ENCODE measurements around the gene MAGI1.

MAGI1 gene

DNA sequence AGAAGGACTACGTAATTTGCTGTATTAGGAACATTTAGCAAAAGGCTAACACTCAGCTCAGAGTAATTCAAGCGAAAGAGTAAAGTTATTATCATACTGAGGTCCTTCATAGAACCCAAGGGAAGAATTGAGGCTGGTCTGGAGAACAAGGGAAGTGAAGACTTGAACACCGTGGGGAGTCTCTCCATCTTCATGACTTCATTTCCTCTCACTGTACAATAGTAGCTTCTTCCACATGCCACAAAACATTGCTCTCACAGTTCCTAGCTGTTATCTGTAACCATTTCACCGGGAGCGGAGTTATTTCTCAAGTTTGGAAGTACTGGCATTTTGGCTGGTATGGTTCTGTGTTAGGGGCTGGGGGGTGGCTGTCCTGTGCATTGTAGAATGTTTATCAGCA is 69.7 kb downstream of the MAGI1 start:
- DNase-seq: no peak

DNA sequence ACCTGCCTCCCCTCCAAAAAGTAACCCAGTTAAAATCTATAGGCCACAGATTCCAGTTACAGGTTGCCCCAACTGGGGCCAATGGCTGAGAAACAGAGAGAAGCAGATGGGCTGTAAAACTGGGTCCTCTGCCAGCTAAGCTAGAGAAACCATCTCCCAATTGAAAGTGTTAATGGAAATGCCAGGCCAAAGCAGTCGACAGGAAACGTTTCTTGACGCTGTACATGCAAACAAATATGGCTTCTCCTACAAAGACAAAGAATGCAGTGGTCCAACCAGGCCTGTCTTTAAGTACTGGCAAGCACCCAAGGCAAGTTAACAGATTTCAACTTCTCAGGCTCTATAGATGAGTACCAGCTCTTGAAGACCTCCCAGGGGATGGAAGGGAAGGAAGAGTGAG is 71.3 kb downstream of the MAGI1 start:
- DNase-seq: no peak

DNA sequence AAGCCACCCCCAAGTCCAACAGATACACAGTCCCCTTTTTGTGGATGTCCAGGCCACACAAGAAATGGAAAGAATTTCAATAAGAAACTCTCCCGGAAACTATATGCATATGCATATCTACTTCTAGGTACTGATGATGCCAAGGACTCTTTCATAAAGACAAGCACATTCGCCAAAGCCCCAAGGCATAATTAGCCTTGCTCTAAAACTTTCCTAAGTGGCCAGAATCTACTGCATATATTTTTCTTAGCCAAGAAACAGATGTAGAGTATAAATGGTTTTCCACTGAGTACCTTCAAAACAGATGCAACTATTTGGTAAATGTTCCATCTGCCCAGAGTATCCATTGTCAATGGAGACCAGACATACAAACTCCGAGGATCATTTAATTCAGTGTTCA is 73.9 kb downstream of the MAGI1 start:
- no peak for DNase-seq

DNA sequence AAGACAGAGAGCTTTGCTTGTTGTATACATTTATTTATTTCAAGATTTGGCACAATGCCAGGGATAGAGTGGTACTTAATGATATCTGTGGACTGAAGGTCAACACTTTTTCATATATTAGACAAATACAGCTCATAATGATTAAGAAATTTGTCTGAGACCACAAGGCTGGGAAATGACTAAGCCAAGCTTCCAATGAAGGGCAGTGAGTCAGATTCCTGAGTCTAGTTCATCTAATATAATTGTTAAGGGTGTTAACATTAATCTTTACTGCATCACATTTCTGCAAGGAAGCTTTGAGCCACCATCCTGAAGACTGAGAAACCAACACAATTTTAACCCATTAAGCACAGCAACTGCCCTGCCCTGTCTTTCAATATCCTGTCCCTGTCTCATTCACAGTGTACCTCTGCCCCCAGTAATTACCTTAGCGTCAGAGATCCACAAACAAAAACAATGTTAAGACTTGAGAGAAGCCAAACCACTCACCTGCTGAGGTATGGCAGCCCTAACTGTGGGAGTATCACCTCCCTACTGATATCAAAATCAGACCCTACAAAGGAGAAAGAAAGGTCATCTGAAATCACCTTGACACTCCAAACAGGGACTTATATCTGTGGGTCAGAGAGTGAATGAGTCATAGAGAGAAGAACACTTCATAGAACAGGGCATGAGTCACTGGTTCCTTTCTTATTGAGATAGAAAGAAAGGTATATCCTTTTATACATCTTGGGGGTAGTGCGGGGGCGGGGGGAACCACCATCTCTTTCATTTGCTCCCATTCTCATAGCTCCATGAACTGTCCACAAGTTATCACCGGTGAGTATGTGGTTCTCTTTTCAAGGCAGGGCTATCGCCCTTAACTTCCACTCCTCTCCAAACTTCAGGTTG is 74.7 kb downstream of the MAGI1 start:
- DNase-seq: peak in 1 of 2 experiments; percentile 4

DNA sequence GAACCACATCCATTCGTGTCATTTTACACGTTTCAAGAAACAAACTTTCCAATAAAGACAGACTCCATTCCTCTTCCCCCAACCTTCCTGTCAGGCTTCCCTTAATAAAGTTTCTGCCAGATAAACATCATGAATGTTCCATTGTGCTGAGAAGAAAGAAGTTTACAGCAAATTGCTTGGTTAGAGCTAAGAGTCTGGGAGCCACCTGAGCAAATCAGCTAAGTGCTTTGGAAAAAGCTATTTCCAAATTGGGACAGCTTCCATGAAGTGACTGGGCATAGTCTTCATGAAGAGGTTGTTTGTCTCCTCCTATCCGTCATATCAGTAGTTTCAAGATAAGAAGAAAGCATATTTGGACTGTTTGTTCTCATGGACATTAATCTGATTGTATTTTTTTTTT is 77.0 kb downstream of the MAGI1 start:
- no peak for DNase-seq

DNA sequence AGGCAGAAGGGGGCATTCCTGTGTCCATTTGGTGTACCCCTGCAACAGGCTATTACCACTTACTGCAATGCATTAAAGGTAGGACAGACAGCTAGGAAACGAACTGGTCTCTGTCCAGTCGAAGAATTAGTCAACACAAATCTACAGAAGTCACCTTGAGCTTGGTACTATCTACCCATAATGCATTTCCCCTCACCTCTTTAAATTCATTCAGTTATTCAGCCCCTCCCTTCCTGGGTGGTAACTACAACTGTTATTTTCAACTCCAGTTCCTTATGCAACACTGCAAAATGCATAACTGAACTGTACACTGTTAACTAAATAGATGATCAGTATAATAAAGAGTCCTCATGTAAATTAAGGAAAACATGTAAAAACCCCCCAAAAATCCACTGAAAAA is 77.6 kb downstream of the MAGI1 start:
- no peak for DNase-seq

DNA sequence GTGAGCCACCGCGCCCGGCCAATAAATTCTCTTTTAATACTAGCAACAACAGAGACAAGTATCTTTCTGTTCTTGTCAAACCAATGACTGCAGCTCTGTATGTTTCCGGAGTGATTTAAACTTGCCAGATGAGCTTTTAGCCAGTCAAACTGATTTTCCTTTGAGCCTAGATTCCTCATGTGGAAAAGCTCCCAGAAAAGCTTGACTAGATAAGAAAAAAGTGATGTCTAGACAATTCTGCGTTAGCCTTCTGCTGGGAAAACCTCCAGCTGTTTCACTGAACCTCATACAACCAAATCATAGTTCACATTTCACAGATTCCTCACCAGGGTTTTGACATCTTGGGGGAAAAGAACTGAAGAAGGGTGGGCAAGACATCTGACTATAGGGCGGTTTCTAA is 78.6 kb downstream of the MAGI1 start:
- no peak for DNase-seq

DNA sequence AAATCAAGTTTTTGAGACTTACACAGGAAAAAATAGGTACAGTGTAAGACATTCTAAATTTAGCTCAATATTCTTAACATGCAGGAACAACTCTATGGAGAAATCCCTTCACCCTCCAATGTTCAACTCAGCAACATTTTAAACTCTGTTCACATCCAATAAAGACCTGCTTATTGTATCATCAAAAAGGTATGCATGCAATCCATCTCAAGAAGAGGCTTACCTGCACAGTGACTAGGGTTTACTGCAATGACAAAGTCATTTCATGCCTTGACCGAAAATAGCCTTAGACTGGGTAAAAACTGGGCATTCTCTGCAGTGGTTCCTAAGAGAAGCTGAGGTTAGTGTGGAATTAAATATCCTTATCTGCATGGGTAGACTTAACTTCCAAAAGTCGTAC is 80.5 kb downstream of the MAGI1 start:
- DNase-seq: no peak

DNA sequence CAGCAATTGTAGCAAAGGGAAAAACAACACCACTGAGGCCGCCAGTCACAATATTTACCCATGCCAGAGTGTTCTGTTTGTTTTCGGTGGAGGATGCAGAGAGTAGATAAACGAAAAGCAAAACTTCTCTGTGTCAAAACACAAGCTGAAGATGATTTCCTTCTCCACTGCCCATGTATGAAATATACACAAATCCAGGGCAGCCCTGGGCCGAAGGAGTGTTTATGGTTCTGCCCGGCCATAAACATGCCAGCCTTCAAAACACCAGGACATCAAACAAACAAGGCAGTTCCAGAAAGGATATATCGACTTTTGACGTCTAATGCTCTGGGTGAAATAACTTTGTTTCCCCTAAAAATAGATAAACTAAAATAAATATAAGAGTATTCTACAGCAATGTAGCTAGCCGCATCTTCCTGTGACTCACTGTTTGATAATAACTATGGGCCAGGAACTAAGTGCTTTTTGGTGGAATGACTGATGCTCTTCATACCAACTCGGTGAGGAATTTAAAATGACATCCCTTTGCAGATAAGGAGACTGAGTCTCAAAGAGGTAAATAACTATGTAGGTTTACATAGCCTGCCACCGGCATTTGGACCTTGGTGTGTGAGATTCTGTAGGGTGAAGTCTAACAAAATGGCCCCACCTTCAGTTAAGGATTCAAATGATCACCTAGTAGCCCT is 82.8 kb downstream of the MAGI1 start:
- no peak for DNase-seq

DNA sequence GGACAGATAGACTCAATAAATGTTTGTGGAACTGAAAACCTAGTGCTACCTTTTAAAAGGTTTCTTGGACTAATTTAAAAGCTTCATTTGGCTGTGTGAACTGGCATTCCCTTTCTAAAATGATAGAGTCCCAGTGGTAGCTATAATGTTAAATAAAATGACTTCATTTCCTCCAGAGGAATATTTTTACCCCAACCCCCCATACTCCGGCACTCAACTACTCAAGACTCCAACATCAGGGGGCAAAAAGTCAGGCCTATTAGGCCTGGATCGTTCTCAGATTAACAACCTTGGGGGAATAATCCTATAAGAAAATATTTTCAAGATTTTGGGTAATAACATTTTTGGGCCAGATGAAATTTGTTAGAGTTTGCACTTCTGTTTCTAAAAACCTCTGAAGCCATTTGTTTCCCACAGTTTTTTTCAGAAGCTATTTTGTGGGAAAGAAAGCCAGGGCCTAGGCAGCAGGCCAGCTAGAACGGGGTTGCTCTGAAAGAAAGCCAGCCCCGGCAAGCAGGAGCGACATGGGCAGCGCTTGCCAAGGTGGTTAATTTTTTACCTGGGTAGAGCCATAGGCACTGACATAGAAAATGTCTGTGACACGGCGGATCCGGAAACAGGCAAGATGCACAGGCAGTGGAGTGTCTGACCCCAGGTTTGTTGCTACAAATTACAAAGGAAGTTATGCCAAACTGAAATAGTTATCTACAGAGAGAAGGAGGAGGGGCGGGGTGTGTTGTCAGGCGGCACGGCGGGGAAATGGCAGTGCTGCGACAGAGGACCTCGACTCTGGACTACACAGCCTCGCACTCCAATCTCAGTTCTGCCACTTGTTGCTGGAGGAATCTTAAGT is 84.6 kb downstream of the MAGI1 start:
- no peak for DNase-seq

DNA sequence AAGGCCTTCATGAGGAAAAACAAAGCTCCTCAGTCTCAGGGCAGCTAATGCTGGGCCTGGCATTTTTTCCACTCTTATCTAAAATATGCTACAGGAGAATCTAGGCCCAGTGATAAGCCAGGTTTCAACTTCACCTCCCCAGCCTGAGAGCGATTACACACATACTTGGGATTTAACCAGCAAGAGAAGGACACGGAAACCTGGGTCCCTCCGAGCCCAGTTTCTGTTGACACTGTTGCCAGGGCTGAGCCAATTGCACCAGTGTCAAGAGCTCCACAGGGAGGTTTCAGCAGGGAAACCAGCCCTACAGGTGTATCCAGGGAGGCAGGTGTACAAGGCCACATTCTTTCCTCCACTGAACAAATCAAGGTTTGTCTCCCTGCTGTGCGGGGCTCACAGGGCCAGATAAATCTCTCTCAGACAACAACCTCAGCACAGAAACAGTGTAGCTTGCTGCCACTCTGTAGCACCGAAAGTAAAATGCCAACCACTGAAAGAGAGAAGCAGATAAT is 85.4 kb downstream of the MAGI1 start:
- DNase-seq: no peak

DNA sequence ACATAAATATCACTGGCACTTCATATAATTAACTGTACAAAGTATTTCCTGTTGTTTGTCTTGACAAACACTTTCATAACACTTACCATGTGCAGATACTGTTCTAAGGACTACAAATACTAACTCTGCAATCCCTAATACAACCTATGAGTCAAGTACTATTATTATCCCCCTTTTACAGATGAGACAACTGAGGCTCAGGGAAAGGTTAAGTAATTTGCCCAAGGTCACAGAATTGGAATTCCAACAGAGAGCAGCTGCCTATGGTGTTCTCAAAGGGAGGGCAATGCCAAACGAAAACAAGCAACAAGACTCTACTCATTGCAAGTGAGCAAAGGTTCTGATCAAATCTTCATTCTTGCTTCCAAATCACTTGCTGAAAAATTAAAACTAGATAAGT is 85.9 kb downstream of the MAGI1 start:
- no peak for DNase-seq

DNA sequence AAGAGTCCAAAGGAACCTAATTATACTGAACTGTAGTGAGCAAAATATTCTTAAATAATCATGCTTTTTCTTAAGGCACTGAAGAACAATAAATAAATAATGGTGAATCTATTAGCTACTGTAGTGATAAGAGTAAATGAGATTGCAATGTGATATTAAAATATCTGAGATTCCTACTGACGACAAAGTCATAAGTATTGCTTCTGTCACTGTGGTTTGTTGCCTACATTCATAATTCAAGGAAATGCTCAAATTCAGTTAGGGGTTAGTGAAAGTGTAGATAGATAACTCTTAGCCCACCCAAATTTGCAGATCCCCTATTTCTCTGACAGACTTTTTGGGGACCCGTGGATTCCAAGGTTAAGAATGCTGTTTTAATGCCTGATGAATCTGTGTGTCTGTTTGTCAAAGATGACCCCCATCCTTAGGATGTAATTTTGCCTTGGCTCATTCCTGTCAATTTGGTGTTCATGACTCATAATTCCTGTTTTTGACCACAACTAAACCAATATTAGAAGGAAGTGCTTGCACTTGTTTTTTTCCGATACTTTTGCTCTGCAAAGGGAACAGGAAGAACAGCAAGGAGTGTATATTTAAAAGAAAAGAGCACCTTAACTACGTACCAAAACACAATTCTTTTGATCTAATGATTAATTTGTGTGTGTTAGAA is 86.7 kb downstream of the MAGI1 start:
- no peak for DNase-seq

DNA sequence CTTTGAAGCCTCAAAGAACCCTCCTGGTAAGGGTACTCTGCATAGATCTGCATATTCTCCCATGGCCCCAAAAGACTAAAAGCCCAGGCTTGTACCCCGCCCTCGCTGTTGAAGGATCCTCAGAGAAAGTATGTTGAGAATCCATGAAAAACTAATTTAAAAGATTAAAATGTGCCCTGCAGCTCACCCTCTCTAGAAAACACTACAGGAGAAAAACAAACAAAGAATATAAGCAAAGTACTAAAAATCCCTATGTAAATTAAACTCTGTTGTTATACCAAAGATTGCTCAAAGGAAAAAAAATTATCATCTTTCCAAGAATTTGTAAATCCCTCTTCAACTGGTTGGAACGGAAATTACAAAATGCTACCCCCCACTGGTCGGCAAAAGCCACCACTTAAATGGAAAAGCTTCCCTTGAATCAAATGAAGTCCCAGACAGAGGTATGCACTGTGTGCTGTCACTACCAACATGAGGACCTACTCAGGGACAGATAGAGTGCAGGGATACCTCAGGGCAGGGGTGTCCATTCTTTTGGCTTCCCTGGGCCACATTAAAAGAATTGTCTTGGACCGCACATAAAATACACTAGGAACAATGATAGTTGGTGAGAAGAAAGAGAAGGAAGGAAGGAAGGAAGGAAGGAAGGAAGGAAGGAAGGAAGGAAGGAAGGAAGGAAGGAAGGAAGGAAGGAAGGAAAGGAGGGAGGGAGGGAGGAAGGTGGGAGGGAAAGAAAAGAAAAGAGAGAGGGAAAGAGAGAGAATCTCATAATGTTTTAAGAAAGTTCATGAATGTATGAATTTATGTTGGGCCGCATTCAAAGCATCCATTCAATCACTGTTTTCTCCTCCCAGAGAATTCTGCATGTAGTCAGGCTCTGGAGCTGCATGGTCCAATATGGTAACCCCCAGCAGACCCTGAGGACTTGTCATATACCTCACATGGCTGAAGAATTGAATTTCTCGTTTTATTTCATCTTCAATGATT is 88.1 kb downstream of the MAGI1 start:
- DNase-seq: no peak

DNA sequence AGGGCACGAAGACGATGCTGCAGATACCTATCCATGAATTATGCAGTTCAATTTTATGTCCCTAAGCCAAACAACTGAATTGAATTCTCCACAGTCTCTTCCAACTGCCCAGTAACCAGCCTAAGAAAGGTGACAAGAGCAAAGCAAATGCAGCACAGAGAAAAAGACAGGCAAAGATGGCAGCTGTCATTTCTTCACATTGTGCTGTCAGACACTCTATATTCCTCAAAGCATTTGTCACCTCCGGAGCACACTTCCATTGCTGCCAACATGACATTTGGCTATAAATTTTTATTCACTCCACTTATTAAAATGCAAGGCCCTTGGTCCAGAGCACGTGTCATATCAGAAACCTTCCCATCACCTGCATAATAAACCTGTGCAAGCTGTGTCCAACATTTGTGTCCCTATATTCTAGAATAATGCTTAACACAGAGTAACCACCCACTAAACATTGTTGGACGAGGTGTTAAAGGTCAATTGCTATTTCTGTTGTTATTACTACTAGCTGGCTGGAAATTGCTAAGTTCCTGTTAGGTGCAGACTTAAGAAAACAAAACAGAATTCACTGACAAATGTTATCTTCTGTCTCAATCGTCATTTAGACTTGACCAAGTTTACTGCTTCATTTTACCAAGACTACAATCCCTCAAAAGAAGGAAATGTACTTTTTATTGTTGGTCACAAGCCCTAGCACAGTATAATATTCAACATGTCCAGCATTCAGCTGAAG is 89.7 kb downstream of the MAGI1 start:
- no peak for DNase-seq

DNA sequence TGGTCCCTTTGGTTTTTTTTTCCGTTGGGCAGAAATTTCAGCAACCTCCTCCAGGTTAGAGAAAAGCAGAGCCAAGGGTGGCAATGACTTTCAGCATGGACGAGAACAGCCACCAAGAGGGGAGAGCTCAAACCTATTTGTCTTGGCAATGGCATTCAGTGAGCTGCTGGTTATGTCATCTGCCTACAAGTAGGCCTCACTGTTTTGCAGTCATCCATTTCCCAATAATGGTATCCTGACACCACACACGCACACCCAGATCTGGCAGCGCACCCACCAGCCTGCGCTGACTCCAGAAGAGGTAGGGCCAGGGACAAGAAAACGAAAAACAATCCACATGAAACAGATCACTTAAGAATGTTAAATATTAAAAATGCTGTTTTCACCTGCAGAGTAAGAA is 92.3 kb downstream of the MAGI1 start:
- DNase-seq: no peak

DNA sequence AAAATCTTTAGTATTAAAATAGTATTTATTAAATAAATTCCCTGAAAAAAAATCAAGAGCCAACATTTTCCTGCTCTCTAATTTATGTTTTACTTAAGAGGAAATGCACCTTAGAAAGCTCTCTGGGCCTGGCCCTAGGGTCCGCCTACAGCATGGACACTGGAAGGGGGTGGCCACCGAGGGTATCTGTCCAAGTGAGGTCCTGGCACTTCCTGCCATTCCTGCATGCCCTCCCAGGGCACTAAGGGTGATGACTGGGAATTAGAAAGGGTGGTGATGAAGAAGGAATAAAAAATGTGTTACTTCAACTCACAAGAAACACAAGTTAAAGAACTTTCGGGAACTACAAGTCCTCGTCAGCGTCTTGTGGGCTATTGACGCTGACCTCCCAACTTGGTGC is 92.8 kb downstream of the MAGI1 start:
- DNase-seq: no peak

DNA sequence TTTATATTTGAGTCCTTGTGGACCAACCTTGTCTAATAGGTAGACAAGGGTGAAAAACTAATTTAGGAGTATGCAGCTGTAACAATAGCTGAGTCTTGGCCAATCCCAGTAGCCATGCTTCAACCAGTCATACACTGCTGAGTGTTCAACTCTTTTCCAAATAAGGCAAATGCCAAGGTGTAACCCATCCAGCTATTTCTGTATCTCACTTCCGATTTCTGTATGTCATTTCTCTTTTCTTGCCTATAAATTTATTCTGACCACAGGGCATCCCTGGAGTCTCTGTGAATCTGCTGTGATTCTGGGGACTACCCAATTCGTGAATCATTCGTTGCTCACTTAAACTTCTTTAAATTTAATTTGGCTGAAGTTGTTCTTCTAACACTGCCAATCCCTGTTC is 93.2 kb downstream of the MAGI1 start:
- no peak for DNase-seq

DNA sequence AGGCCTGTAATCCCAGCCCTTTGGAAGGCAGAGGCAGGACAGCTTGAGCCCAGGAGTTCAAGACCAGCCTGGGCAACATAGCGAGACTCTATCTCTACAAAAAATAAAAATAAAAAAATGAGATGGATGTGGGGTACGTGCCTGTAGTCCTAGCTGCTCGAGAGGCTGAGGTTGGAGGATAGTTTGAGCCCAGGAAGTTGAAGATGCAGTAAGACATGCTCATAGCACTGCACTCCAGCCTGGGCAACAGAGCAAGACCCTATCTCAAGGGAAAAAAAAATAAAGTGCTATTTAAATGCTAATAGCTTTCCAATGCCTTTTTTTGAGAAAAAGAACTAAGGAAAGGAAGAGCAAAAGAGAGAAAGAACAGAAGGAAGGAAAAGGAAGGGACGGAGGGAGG is 94.5 kb downstream of the MAGI1 start:
- no peak for DNase-seq

DNA sequence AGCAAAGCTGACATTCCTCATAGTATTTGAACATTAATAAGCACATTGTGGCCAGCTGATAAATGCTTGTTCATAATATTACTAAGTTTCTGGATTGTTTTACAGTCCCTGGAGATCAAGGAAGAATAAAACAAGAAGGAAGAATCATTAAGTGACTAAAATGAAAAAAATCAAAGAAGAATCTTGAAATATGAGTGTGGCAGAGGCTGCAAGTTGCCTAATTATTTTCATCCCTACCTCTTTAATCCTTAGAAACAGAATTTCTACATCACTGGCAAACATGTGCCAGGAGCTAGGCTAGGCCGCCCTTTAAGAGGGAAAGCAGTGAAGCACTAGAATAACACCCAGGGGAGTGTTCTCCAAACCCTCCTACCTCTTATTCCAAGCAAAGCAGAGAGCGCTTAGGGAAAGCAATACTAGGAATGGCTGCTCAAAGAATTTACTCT is 98.9 kb downstream of the MAGI1 start:
- no peak for DNase-seq

DNA sequence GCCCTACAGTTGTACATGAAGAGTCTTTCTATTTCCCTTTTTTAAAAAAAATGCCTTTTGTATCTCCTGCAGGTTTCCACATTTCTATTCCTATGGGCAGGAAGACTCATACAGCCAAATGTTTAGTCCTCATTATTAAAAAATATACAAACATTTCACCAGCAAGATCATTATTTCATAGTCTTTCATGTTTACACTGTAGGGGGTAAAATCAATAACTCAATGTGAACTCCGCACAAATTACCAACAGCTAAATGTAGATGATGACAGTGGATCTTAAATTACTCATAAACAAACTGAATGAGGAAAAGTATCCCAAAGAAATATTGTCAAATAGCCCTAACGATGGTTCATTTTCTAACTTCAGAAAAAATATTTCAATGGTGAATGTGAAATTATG is 99.5 kb downstream of the MAGI1 start:
- no peak for DNase-seq

Data from stimulated activated CD4-positive, alpha-beta T cell treated with anti-CD3 and anti-CD28 coated beads, Interleukin-4, amount 100 ng/mL, for 4 hours (primary cell).